GM06990 (cell line): Measurements from ENCODE around the gene SLC30A1.

Experiments used
- DNase-seq: peaks from one replicate; pipeline ENCODE4 v3.0.0-alpha.2; 2011; ENCODE audit not compliant: insufficient read length; ENCODE audit errors: extremely low read depth
- H3K27me3 ChIP-seq: replicated peaks from 2 replicates; pipeline ENCODE4 v1.6.0; 2011; ENCODE audit warnings: low read length; ENCODE audit not compliant: control insufficient read depth, insufficient read depth
- H3K36me3 ChIP-seq: 2 replicates; pipeline ENCODE4 v1.5.1; 2011; ENCODE audit warnings: low read length; ENCODE audit not compliant: control insufficient read depth, insufficient read depth
- H3K4me3 ChIP-seq: replicated peaks from 2 replicates; pipeline ENCODE4 v1.5.1; 2011; ENCODE audit warnings: low read depth, mild to moderate bottlenecking, control low read depth, low read length
- CTCF ChIP-seq: IDR thresholded peaks from 2 replicates; pipeline ENCODE4 v1.5.1; 2011; ENCODE audit warnings: low read length, control low read depth, mild to moderate bottlenecking, inconsistent platforms; ENCODE audit not compliant: insufficient read depth, poor library complexity, severe bottlenecking

The SLC30A1 gene

GRCh38 chr1:211614615-211615014 is 35.7 kb upstream of the SLC30A1 start:
- TF ChIP-seq CTCF: no peak
- H3K27me3 ChIP-seq: no peaks in the 10 kb centered on the region

GRCh38 chr1:211613951-211614350 is 35.0 kb upstream of the SLC30A1 start:
- DNase-seq: no peak
- no peak for TF ChIP-seq CTCF
- Histone ChIP-seq H3K4me3 (no peak overlapping the region), H3K27me3 (no peaks in the 10 kb centered on the region), H3K36me3 (no peaks in the 10 kb centered on the region)

More at GRCh38 chr1:211614615-211615014, 35.7 kb upstream of the SLC30A1 start:
- H3K4me3 ChIP-seq: no peak overlapping the region
- H3K36me3 ChIP-seq: no peaks in the 10 kb centered on the region
- no peak for DNase-seq

- DNase-seq: no peak
- Histone ChIP-seq H3K36me3 (no peaks in the 10 kb centered on the region), H3K4me3 (no peak overlapping the region), H3K27me3 (no peaks in the 10 kb centered on the region)
- no peak for TF ChIP-seq CTCF
Observed at GRCh38 chr1:211613108-211613947, 34.4 kb upstream of the SLC30A1 start.

GRCh38 chr1:211612786-211613107 is 33.8 kb upstream of the SLC30A1 start:
- no peak for DNase-seq
- Histone ChIP-seq H3K4me3 (no peak overlapping the region), H3K36me3 (no peaks in the 10 kb centered on the region), H3K27me3 (no peaks in the 10 kb centered on the region)
- no peak for TF ChIP-seq CTCF

GRCh38 chr1:211611818-211612217 is 32.9 kb upstream of the SLC30A1 start:
- H3K27me3 ChIP-seq: no peaks in the 10 kb centered on the region
- no peak for TF ChIP-seq CTCF
- no peaks in the 10 kb centered on the region for H3K36me3 ChIP-seq
- H3K4me3 ChIP-seq: no peak overlapping the region
- DNase-seq: no peak
